HCEC 1CT (cell line): ENCODE measurements around the gene RRP7A.
A peak's percentile ranks its signal among the peaks of the same experiment; 100 is the strongest.
"Not testable (repeated sequence)": the region's sequence is repeated elsewhere in the genome, so short reads cannot be mapped to it uniquely, and the experiment has no call there.

Source experiments
- DNase-seq: peaks from one replicate; pipeline ENCODE4 v3.0.0-alpha.2; 2017

Gene RRP7A

DNA sequence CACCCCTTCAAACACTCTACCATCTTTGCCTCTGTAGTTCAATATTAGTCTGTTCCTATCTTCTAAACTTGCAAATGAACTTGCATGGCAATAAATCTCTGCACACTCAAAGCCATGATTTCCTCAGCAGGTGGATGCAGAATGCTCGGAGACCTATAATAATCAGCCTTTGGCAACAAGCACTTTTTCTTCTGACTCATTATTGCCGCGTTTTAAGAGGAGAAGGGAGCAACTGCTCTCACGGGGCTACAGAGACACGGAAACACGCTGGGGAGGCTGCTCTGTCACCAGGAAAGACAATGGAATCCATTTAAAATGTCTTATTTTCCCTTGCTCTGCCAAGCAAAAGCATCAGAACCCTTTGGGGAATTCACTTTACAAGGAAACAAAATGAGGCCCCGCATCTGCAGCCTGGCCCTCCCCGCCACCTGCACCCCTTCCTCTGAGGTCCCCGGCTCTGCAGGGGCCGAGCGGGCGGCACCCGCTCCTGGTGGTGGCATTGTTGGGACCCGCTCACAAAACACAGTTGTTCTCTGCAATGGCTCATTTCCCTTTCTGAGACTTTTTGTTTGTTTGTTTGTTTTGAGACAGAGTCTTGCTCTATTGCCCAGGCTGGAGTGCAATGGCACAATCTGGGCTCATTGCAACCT is 15.6 kb upstream of the RRP7A start:
- not testable (repeated sequence) for DNase-seq

DNA sequence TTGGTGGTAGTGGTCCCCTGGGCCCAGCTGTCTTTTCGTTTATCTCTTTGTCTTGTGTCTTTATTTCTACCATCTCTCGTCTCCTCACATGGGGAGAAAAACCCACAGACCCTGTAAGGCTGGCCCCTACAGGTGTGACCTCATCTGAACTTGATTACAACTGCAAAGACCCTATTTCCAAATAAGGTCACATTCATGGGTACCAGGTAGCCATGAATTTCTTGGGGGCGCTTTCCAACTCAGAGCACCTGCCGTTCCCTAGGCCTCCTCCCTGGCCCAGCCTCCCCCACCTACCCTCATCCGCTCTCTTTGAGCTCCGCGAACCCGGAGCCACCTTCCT is 14.0 kb upstream of the RRP7A start:
- no peak for DNase-seq

DNA sequence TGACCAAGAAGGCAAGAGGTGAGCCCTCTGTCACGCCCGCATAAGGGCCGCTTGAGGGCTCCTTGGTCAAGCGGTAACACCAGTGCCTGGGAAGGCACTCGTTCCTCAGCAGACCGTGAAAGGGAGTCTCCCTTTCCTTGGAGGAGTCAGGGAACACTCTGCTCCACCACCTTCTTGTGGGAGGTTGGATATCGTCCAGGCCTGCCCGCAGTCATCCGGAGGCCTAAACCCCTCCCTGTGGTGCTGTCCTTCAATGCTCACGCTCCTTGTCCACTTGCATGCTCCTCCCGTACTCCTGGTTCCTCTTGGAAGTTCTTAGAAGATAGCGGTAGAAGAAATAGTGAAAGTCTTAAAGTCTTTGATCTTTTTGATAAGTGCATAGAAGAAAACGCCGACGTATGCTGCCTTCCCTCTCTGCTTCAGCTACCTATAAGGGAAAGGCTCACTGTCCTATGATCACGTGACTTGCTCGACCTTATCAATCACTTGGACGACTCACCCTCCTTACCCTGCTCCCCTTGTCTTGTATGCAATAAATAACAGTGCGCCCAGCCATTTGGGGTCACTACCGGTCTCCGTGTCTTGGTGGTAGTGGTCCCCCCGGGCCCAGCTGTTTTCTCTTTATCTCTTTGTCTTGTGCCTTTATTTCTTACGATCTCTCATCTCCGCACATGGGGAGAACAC is 11.9 kb upstream of the RRP7A start:
- DNase-seq = not testable (repeated sequence)

DNA sequence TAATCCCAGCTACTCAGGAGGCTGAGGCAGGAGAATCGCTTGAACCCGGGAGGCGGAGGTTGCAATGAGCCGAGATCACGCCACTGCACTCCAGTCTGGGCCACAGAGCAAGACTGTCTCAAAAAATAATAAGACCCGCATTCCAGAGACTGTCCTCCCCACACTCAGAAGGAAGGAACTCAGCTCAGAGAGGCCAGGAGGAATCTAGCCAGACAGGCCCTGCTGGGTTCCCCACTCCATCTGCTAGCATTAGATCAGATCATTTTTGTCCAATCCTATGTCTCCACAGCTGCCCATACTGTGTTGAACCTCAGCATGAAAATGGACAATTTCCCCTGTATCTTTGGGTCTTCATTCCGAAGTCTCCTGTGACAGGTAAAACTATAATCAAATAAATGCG is 9.8 kb upstream of the RRP7A start:
- not testable (repeated sequence) for DNase-seq

DNA sequence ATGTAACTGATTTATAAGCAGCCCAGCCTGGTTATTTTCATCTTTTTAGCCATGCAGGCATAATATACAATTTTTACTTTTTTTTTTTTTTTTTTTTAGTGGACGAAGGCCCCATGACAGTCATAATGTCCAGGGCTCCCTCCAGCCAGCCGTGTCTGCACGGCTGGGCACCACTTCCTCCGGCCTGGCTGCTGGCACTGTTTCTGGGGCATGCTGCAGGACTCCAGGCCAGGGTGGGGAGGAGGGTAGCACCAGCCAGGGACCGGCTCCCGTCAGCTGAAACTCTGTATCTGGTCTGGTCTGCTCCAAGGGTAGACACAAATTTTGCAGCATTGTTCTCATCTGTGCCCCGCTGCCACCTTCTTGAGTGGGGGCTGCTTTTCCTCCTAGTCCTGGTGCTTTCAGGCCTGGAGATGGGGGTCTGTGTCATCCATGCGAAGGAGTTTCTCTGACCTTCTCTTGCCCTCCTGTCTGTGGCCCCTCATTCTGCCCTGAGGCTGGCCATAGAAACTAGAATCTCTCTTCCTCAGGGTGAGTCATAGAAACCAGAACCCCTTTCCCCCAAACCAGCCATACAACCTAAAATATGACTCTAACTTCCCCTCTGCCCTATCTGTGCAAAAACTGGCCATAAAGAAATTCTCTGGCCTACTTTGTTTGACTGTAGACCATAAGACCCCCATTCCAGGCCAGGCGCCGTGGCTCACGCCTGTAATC is 9.2 kb upstream of the RRP7A start:
- no peak for DNase-seq

DNA sequence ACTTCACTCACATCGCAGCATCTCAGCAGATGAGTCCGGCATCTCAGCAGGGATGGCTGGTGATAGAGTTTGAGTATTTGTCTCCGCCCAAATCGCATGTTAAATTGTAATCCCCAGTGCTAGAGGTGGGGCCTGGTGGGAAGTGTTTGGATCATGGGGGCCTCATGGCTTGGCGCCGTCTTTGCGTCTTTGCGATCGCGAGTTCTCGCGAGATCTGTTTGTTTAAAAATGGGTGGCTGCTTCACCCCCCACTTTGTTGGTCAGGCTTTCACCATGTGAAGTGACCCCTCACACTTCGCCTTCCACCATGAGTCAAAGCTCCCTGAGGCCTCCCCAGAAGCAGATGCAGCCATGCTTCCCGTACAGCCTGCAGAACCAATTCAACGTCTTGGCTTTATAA is 3.0 kb upstream of the RRP7A start:
- DNase-seq = no peak

DNA sequence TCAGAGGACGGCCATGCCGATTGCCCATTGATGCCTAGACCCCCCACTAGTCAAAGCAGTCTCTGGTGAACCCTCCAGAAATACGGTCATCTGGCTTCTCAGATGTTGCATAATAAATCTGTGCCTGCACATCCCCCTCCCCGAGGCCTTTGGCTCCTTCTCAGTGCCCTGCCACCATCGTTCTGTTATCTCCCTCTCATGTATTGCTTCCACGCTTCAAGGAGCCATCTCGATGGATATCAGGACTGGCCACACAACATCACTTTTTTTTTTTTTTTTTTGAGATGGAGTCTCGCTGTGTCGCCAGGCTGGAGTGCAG is 1.6 kb upstream of the RRP7A start:
- no peak for DNase-seq

DNA sequence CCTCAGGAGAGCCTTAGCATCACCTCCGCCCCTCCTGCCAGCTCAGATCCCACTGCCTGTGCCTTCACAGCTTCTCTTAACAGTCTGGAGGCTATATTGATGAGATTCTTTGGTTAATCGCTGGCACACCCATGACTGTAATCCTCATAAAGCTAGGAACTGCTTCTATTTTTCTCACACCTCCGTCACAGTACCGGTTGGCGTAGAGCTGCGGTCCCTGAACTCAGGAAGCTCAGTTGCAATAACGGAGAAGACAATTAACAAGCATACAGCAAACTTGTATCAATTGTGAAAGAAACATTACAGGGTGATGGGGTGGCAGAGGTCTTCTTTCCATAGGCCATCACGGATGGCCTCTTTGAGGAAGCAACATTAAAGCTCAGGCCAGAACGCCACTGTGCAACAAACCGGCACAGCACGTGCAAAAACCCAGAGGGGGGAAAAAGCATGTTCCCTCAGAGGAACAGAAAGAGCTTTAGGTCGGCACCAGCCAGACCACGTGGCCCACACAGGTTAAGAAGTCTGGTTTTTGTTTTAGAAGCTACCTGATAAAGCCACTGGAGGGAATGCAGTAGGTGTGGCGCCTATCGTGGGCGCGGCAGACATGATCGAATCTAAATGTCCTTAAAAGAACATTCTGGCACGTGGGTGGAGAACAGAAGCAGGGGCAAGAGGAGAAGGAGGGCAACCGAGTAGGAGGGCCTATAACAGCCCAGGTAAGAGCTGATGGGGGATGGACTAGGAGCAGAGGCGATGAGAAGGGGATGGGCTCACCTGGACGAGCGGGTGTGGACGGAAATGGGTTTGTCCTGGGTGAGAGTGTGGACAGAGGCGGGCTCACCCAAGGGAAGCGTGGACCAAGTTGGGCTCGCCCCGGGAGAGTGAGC is 715 bp downstream of the RRP7A start:
- DNase-seq = not testable (repeated sequence)

DNA sequence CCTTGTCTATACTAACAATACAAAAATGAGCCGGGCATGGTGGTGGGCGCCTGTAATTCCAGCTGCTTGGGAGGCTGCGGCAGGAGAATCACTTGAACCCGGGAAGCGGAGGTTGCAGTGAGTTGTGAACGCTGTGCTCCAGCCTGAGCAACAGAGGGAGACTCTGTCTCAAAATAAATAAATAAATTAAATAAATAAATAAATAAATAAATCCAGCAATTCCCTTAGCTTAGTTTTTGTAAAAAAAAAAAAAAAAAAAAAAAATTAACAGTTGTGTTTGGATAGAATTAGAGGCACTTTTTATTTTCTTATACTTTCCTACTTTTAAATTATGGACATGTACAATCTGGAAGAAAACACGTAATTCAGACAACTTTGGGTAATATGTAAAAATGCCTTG is 2.5 kb downstream of the RRP7A start:
- not testable (repeated sequence) for DNase-seq

DNA sequence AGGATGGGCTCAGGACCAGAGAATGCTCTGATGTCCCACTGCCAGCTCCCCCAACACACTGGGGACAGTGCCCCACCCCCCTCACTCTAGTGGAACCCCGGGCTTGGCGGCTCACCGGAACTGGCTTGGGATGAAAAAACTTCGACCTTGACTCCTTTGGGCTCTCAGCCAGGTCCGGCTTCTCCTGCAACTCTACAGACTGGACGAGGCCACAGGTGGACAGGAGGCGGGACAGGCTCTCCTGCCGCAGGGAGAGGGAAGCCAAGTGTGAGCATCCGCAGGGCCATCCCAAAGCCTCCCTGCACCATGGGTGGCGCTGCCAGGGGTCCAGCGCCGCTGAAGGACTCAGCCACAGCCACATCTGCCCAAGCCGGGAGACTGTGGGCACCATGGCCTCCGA is 3.7 kb downstream of the RRP7A start:
- DNase-seq = no peak

DNA sequence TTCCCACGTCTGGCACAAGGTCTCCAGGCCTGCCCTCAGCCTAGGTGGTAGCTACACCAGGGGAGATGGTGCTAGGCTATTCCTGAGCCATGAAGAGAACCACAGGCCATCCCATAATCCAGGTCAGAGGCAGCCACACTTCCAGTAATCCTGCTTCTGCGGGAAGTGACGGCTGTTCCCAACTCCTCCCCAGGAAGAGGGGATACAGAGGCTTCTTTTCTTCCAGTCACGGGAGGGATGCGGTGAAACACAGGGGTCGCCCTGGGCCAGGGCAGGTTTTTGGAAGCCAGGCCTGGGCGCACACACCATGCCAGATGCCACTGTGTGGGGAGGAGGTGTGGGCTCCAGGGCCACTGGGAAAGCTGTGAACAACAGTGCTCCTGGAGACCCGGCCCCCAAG is 4.3 kb downstream of the RRP7A start:
- DNase-seq = not testable (repeated sequence)

DNA sequence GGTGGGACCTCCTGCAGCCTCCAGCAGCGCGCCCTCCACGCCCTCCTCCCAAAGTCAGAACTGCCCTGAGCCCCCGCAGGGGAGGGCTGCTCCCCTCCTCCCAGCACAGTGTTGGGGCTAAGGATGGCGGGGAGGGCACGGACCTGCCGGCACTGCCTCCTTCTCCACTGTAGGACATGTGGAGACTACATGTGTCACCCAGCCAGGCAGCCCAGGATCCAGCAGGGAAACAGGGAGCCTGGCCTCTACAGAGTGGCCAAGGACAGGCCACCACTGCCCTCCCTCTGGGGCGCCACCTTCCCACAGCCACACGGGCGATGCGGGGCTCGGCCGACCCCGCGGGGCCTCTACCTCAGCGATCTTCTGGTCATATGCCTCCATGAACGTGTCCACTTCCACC is 5.3 kb downstream of the RRP7A start:
- DNase-seq = not testable (repeated sequence)

DNA sequence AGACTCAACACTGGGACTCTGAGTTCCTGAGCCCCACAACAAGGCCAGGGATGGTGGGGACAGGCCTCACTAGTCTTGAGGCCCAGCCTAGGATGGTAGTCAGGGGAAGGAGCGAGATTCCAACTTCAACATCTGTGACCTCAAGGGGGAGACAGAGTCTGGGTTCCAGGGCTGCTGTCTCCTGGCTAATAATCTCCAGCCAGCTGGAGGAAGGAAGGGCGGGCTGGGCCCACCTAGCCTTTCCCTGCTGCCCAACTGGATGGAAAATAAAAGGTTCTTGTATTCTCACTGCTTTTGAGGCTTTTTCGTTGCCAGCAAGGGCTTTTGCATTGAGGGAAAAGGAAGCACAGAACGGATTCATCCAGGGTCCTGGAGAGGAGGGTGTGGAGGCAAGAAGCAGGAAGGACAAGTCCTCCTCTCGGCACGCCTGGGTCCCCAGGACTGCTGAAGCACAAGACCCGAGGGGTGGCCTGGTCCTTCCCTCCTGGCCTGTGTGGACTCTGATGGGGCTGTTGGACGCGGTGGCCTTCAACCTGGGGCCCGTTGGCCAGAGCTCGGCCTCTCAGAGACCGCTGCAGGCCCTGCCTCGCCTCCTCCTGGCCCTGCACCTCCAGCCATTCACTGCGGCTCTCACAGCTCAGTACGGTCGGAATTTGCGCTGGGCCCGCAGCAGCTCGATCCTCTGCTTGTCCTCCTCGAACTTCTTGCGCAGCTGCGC is 7.2 kb downstream of the RRP7A start:
- DNase-seq = peak; percentile 9

DNA sequence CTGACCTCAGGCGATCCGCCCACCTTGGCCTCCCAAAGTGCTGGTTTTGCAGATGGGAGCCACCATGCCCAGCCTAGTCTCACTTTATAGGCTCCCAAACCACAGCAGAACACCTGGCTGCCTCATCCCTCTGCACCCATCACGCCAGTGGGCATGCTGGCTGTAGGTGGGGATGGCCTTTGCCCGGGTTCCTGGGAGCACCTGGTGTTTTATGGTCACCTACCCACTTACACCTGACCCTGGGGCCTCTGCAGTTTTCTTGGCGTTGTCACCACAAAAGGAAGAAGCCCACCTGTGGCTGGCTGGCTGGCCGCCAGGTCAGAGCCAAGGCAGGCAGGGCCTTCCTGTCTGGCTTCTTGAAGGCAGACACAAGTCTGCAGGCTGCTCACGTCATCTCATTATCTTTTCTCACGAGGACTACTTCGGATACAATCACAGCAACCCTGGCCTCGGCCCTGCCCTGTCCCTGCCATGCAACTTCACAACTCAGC is 8.2 kb downstream of the RRP7A start:
- no peak for DNase-seq

DNA sequence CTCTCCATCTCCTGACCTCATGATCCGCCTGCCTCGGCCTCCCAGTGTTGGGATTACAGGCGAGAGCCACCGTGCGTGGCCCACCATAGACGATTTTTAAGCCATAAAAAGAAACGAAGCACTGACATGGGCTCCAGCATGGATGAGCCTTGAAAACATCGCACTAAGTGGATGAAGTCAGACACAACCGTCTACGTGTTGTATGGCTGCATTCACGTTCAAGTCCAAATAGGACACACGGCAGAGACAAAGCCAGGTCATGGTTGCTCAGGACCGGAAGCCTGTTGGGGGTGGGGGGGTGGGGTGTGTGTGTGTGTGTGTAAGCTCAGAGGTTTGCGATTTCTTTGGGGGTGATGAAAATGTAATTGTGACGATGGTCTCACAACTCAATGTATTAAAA is 10.0 kb downstream of the RRP7A start:
- DNase-seq = no peak

DNA sequence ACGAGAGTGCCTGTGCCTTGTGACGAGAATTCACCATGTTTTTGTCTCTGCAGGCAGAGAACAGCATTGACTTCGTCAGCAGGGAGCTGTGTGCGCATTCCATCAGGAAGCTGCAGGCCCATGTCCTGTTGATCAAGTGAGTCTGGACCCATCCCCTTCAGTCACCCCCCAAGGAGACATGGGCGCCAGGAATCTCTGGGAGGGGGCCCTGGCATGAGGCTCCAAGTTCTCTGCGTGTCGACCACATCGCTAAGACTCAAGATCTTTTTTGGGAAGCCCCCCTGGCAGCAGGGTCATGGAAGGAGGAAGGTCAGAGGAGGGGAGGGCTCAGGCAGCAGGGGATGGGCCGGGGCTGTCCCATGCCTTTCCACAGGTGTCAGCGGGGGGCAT is 10.6 kb downstream of the RRP7A start:
- DNase-seq = not testable (repeated sequence)

DNA sequence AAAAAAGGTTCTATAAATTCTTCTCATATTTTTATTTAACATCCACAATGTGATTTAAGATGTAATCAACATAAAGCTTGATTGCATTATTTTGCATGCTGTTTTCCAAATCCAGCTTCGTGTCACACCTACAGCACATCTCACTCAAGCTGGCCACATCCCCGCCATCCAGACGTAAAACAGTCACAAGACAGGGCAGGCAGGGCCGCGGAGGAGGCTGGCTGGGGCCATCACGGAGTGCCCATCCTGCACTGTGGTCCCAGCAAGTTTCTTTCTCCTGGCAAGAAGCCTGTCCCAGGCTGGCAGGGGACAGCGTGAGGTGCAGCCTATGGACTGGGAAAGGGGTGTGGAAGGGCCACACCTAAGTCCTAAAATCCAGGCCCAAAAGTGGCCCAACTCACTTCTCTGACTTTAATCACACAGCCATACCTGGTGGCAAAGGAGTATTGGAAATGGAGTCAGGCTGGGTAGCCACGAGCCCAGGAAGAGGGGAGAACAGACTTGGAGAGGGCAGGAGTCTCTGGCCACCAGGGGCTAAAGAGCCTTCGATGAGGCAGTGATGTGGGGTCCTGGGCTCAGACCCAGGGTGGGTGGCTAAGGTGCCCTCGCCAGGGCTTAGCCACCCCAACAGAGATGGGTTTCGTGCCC is 11.1 kb downstream of the RRP7A start:
- DNase-seq = not testable (repeated sequence)

DNA sequence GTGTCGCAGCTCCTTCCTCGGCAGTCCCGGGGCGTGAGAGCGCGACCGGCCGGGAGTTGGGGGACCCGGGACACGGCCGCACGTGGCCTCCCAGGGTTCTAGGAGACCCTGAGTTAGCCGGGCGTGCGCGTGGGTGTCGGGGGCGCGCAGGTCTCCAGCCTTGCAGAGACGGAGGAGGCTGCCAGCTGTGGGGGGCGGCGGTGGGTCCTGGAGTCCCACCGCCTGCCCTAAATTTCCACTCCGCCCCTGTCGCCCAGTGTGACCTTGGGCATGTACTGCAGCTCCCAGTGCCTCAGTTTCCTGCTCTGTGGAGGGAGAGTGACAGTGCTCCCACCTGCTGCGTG is 18.8 kb downstream of the RRP7A start:
- no peak for DNase-seq

DNA sequence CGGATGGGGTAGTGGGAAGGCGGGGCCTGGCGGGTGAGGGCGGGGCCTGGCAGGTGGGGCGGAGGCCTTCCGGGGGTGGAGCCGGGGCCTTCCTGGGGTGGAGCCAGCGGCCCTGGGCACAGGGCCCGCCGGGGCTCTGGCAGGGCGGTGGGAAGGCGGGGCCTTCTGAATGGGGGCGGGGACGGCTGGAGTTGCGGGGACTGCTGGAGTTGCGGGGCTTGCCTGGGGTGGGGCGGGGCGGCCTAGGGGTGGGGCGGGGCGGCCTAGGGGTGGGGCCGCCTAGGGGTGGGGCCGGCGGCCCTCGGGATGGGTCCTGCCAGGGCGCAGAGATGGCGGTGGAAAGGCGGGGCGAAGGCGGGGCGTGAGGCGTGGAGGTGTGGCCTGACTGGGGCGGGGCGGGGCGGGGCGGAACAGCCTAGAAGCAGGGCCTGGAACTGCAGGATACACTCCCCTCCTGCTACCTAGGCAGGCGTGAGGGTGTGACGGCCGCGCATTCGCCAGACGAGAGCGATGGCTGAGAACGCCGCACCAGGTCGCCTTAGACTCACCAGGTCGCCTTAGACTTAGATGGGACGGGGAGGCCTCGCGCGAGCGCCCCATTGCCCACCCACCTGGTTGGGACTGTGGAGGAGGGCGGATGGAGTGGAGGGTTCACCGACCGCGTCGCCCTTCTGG is 19.3 kb downstream of the RRP7A start:
- peak; percentile 21 for DNase-seq

DNA sequence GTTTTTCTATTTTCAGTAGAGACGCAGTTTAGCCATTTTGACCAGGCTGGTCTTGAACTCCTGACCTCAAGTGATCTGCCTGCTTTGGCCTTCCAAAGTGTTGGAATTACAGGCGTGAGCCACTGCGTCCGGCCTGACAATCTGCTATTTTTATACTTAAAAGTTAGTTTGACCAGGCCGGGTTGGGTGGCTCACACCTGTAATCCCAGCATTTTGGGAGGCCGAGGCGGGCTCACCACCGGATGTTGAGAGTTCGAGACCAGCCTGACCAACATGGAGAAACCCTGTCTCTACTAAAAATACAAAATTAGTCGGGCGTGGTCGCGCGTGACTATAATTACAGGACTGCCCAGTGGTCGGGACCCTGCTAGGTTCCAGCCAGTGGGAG is 19.8 kb downstream of the RRP7A start:
- DNase-seq = not testable (repeated sequence)

DNA sequence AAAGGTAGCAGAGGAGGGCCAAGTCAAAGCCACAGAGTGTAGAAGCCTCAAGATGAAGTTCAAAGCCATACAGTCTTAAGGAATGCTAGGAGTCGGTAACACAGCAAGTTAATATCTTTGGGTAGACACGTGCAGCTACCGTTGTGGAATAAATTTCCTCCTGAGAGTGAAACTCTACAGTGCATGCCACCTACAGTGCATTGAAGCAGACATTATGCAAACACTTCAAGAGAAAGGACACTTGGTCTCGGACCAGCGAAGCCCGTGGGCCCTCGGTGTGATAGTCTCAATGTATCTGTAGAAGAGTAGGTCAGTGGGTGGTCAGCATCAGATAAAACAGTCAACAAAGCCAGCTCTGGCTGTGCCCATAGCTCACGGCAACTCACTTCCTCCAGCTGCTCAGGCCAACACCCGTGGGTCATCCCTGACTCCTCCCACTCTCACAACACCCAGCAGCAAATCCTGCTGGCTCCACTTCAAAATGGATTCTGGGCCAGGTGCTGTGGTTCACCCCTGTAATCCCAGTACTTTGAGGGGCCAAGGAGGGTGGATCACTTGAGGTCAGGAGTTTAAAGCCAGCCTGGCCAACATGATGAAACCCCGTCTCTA is 24.0 kb downstream of the RRP7A start:
- not testable (repeated sequence) for DNase-seq
